Suprapubic skin (tissue), 4 donors: Measurements from ENCODE around the gene CTDSP2. TPM values are rescaled to one million over a fixed set of nuclear protein-coding genes. Genes with fewer than 3 reads are reported as not detected.

Source experiments
- DNase-seq, 2 donors: peaks; one replicate each; pipeline ENCODE4 v3.0.0-alpha.2; 2019; ENCODE audit warnings: low spot score in 2 of 2
- H3K27ac ChIP-seq: fragments of 200-600 bp; sonication (generic); one replicate; pipeline ENCODE4 v1.5.1; 2019
- H3K27me3 ChIP-seq: fragments of 200-600 bp; sonication (generic); one replicate; pipeline ENCODE4 v1.5.1; 2019
- H3K36me3 ChIP-seq: fragments of 200-600 bp; sonication (generic); one replicate; pipeline ENCODE4 v1.5.1; 2019
- H3K4me1 ChIP-seq: fragments of 200-600 bp; sonication (generic); one replicate; pipeline ENCODE4 v1.5.1; 2019
- H3K4me3 ChIP-seq: fragments of 200-600 bp; sonication (generic); one replicate; pipeline ENCODE4 v1.5.1; 2019; ENCODE audit warnings: mild to moderate bottlenecking
- H3K9me3 ChIP-seq: fragments of 200-600 bp; sonication (generic); one replicate; pipeline ENCODE4 v1.5.1; 2019
- CTCF ChIP-seq, 2 donors: fragments of 200-600 bp in 1 of 2; fragments of 450-650 bp in 1 of 2; sonication (generic) in 1 of 2; IDR thresholded peaks; one replicate each; pipeline ENCODE4 v1.5.1; 2016 to 2019; ENCODE audit warnings: antibody characterized with exemption in 2 of 2, mild to moderate bottlenecking in 1 of 2, moderate library complexity in 1 of 2
- EP300 ChIP-seq: sonication (generic); formaldehyde crosslinking; IDR thresholded peaks from one replicate; pipeline ENCODE4 v1.6.1; 2017; ENCODE audit warnings: antibody characterized with exemption
- POLR2A ChIP-seq, 2 donors: fragments of 450-650 bp; IDR thresholded peaks; one replicate each; pipeline ENCODE4 v1.6.1; 2017; ENCODE audit warnings: antibody characterized with exemption in 2 of 2, mild to moderate bottlenecking in 2 of 2, moderate library complexity in 2 of 2
- POLR2AphosphoS5 ChIP-seq, 3 donors: sonication (generic); formaldehyde crosslinking; IDR thresholded peaks; one replicate each; pipeline ENCODE4 v1.6.1; 2017; ENCODE audit warnings: antibody characterized with exemption in 3 of 3
- WGBS: methylation state at CpG from one replicate; pipeline ENCODE4 v1.1.5; 2018; 5-methylcytosine and 5-hydroxymethylcytosine counted together
- total RNA-seq, 4 donors: library from RNA; depleted of rRNA; stranded (reverse); fragments of >200 nt; gene quantifications; one replicate each; pipeline ENCODE4 v1.1.0, GENCODE V29; 2016

The CTDSP2 gene
- total RNA-seq, 4 donors from 2014 or later, result 147 to 240 (median 215) TPM

GRCh38 chr12:57809425-57809824, 37.1 kb downstream of the CTDSP2 start:
- Histone ChIP-seq H3K27me3 (no peaks in the 10 kb centered on the region), H3K36me3 (peaks cover 52% of the 10 kb centered on the region), H3K4me1 (no peaks in the 10 kb centered on the region), H3K27ac (no peak overlapping the region), H3K9me3 (no peaks in the 10 kb centered on the region), H3K4me3 (no peak overlapping the region)
- no peak for TF ChIP-seq POLR2AphosphoS5 (IDR thresholded peaks at IDR 0.05)
- TF ChIP-seq EP300, result no peak
- no peak for TF ChIP-seq CTCF (IDR thresholded peaks at IDR 0.05)
- no peak for TF ChIP-seq POLR2A (IDR thresholded peaks at IDR 0.05)
- WGBS, result 94% methylated on average over 3 of the region's 3 CpGs
- no peak for DNase-seq

- no peak for TF ChIP-seq POLR2A (IDR thresholded peaks at IDR 0.05)
- no peak for TF ChIP-seq CTCF (IDR thresholded peaks at IDR 0.05)
- no peak for TF ChIP-seq EP300
- Histone ChIP-seq H3K27me3 (no peaks in the 10 kb centered on the region), H3K27ac (no peak overlapping the region), H3K4me1 (peaks cover 5% of the 10 kb centered on the region), H3K9me3 (no peaks in the 10 kb centered on the region), H3K36me3 (peaks cover 52% of the 10 kb centered on the region), H3K4me3 (no peak overlapping the region)
- no peak for DNase-seq
- 94% methylated on average over 5 of the region's 5 CpGs for WGBS
These were observed 38.2 kb downstream of the CTDSP2 start for GRCh38 chr12:57808351-57808750.

- Histone ChIP-seq H3K9me3 (no peaks in the 10 kb centered on the region), H3K27ac (no peak overlapping the region), H3K36me3 (peaks cover 56% of the 10 kb centered on the region), H3K27me3 (no peaks in the 10 kb centered on the region), H3K4me3 (no peak overlapping the region), H3K4me1 (peaks cover 7% of the 10 kb centered on the region)
- WGBS, result 82% methylated on average over 8 of the region's 9 CpGs
- TF ChIP-seq EP300 (no peak), POLR2AphosphoS5 (IDR thresholded peaks at IDR 0.05) (no peak), CTCF (IDR thresholded peaks at IDR 0.05) (no peak), POLR2A (IDR thresholded peaks at IDR 0.05) (no peak)
- no peak for DNase-seq
These were observed 39.2 kb downstream of the CTDSP2 start for GRCh38 chr12:57807285-57807684.

- 100% methylated on average over 3 of the region's 3 CpGs for WGBS
- H3K27ac ChIP-seq, result no peak overlapping the region
- H3K4me1 ChIP-seq, result peaks cover 7% of the 10 kb centered on the region
- no peaks in the 10 kb centered on the region for H3K9me3 ChIP-seq
- H3K4me3 ChIP-seq, result no peak overlapping the region
- DNase-seq, result no peak
- H3K27me3 ChIP-seq, result no peaks in the 10 kb centered on the region
- peaks cover 62% of the 10 kb centered on the region for H3K36me3 ChIP-seq
- no peak for TF ChIP-seq EP300
- no peak for TF ChIP-seq CTCF (IDR thresholded peaks at IDR 0.05)
- no peak for TF ChIP-seq POLR2AphosphoS5 (IDR thresholded peaks at IDR 0.05)
- no peak for TF ChIP-seq POLR2A (IDR thresholded peaks at IDR 0.05)
These were observed 39.9 kb downstream of the CTDSP2 start for GRCh38 chr12:57806677-57807076.

GRCh38 chr12:57803319-57803893, 43.1 kb downstream of the CTDSP2 start:
- Histone ChIP-seq H3K4me1 (peaks cover 7% of the 10 kb centered on the region), H3K4me3 (no peak overlapping the region), H3K27ac (no peak overlapping the region), H3K36me3 (peaks cover 59% of the 10 kb centered on the region), H3K27me3 (no peaks in the 10 kb centered on the region), H3K9me3 (no peaks in the 10 kb centered on the region)
- no peak for DNase-seq
- WGBS, result 31% methylated on average over 9 of the region's 9 CpGs
- TF ChIP-seq EP300 (no peak), POLR2A (IDR thresholded peaks at IDR 0.05) (no peak), POLR2AphosphoS5 (IDR thresholded peaks at IDR 0.05) (no peak), CTCF (IDR thresholded peaks at IDR 0.05) (peak; percentile 52 to 82)
